Peyer's patch (tissue), 4 donors: Measurements from ENCODE around the gene PPFIBP2.

Experiments used
- CTCF ChIP-seq, 6 experiments: fragments of 450-650 bp in 4 of 6; fragments of 200-600 bp in 2 of 6; sonication (generic) in 1 of 6; IDR thresholded peaks; one replicate each; pipeline ENCODE4 v1.5.1; 2017 to 2019; ENCODE audit warnings: antibody characterized with exemption in 6 of 6, mild to moderate bottlenecking in 3 of 6, moderate library complexity in 1 of 6
- POLR2A ChIP-seq, 2 donors: fragments of 450-650 bp; IDR thresholded peaks; one replicate each; pipeline ENCODE4 v1.5.1; 2017; ENCODE audit warnings: antibody characterized with exemption in 2 of 2, mild to moderate bottlenecking in 2 of 2, moderate library complexity in 2 of 2

GRCh38 chr11:7495882-7496551, 17.8 kb upstream of the PPFIBP2 start:
- TF ChIP-seq POLR2A (IDR thresholded peaks at IDR 0.05) (no peak), CTCF (IDR thresholded peaks at IDR 0.05) (no peak)
